IPS-18a (cell line): ENCODE measurements around the gene ANO2.

ENCODE experiments used
- H3K27ac ChIP-seq: one replicate; pipeline ENCODE4 v1.5.1; 2013; ENCODE audit warnings: low read length
- H3K27me3 ChIP-seq: one replicate; pipeline ENCODE4 v1.6.1; 2013; ENCODE audit warnings: mild to moderate bottlenecking, low read length; ENCODE audit not compliant: control insufficient read depth, insufficient read depth
- H3K36me3 ChIP-seq: one replicate; pipeline ENCODE4 v1.6.1; 2013; ENCODE audit warnings: low read depth, low read length; ENCODE audit not compliant: control insufficient read depth
- H3K4me1 ChIP-seq: one replicate; pipeline ENCODE4 v1.6.1; 2013; ENCODE audit warnings: low read depth, low read length; ENCODE audit not compliant: control insufficient read depth
- H3K4me3 ChIP-seq: one replicate; pipeline ENCODE4 v1.5.1; 2013; ENCODE audit warnings: low read length
- H3K9ac ChIP-seq: one replicate; pipeline ENCODE4 v1.6.1; 2013; ENCODE audit warnings: mild to moderate bottlenecking, low read length, moderate library complexity
- H3K9me3 ChIP-seq: one replicate; pipeline ENCODE4 v1.6.1; 2013; ENCODE audit warnings: low read depth, low read length; ENCODE audit not compliant: control insufficient read depth

ANO2 gene

DNA sequence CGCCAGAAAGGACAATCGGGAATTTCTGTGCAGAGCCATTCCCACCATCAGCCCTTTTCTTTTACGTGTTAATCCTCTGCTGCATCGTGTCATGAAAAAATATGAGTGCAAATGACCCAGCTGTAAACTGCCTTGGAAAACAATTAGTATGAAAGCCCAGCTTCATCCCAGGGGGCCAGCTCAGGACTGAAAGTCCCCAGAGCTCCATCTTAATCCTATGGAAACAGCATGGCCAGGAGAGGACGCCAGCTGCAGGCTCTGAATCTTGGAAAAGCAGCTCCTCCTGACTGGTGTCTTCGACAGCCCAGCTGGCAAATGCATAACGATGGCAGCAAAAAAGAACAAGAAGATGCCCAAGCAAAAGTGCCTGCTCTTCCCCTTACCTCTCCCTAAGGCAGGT is 321.6 kb downstream of the ANO2 start:
- Histone ChIP-seq H3K27me3 (no peaks in the 10 kb centered on the region), H3K9ac (no peak overlapping the region)

DNA sequence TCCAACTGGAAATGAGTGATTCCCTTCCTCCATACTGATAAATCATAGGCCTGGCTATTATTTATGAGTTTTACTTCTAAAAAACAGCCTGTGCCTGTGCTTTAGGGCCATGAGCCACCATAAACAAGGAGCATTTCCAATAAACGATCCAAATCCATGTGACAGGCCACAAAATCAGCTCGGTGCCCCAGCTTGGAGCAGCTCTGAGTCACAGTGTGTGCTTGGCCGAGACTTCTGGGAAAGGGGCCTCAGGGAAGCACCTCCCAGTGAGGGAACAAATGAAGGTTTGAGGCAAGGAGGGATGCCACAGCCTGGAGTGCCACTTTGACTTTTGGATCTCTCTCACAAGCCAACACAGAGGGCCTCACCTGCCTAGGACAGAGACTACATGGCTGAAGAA is 322.8 kb downstream of the ANO2 start:
- Histone ChIP-seq H3K4me3 (no peak overlapping the region), H3K9ac (no peak overlapping the region), H3K36me3 (no peaks in the 10 kb centered on the region), H3K9me3 (no peaks in the 10 kb centered on the region), H3K4me1 (no peaks in the 10 kb centered on the region), H3K27me3 (no peaks in the 10 kb centered on the region), H3K27ac (no peak overlapping the region)

More for the DNA sequence above, 321.6 kb downstream of the ANO2 start:
- no peaks in the 10 kb centered on the region for H3K9me3 ChIP-seq
- H3K4me1 ChIP-seq, result no peaks in the 10 kb centered on the region
- no peaks in the 10 kb centered on the region for H3K36me3 ChIP-seq
- no peak overlapping the region for H3K4me3 ChIP-seq
- H3K27ac ChIP-seq, result no peak overlapping the region

DNA sequence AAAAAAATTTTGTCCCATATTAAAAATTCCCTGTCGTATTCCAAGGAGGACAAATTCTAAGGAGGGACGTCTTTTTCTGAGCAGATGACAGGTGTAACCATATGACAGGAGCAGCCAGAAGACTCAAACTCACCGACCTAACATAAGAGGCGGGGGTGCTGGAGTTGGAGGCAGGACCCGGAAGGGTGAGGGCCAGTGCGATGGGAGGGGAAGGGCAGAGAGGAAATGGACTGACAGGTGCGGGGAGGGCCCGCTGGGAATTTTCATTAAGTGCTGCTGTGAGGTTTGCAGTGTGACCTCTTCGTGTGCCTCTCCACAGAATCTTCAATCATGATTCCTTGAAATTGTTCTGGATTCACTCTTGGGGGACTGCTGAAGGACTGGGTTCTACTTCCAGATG is 323.7 kb downstream of the ANO2 start:
- Histone ChIP-seq H3K9ac (no peak overlapping the region), H3K4me3 (no peak overlapping the region), H3K36me3 (no peaks in the 10 kb centered on the region), H3K4me1 (no peaks in the 10 kb centered on the region), H3K9me3 (no peaks in the 10 kb centered on the region), H3K27ac (no peak overlapping the region), H3K27me3 (no peaks in the 10 kb centered on the region)

DNA sequence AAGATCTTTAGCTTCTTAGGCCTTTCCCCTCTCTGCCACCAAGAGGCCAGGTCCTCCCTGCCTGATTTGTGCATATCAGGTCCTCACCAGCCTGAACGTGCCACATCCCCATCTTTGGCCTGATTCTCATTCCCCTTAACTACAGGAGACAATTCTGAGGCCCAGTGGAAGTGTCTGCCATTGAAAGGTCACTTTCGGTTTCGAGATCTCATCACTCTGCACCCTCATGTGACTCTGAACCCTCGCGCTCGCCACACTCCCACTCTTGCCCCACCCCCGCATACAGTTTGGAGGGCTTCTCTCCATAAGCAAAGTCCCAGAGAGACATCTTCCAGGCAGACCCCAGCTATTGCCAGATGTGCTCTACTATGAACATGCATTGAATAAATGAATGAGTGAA is 324.2 kb downstream of the ANO2 start:
- Histone ChIP-seq H3K4me3 (no peak overlapping the region), H3K27me3 (no peaks in the 10 kb centered on the region), H3K9me3 (no peaks in the 10 kb centered on the region), H3K36me3 (no peaks in the 10 kb centered on the region), H3K9ac (no peak overlapping the region), H3K27ac (no peak overlapping the region), H3K4me1 (no peaks in the 10 kb centered on the region)

DNA sequence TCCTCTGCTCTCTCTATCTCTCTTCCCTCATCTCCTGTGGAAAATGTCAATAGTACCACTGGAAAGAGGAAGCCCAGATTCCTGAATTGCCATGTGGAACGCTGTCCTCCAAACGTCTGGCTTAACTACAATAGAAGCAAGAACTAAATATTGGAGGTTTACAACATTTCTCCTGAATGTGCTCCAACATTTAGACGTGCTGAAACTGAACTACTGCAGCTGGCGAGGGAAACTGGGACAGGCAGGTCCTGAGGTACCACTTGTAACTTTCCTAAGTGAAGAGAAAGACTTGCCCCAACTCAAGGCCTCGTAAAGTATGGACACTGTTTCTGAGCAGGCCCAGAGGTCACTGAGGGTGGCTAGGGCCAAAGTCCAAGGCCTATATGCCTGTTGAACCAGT is 325.4 kb downstream of the ANO2 start:
- no peaks in the 10 kb centered on the region for H3K27me3 ChIP-seq
- no peak overlapping the region for H3K9ac ChIP-seq
- no peaks in the 10 kb centered on the region for H3K4me1 ChIP-seq
- no peaks in the 10 kb centered on the region for H3K36me3 ChIP-seq
- H3K4me3 ChIP-seq, result no peak overlapping the region
- no peak overlapping the region for H3K27ac ChIP-seq
- H3K9me3 ChIP-seq, result no peaks in the 10 kb centered on the region

DNA sequence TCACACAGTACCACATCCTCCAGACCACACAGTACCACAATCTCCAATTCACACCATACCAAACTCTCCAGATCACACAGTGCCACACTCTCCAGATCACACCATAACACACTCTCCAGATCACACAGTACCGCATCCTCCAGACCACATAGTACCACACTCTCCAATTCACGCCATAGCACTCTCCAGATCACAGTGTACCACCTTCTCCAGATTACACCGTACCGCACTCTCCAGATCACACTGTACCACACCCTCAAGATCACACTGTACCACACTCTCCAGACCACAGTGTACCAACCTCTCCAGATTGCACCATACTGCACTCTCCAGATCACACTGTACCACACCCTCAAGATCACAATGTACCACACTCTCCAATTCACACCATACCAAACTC is 328.2 kb downstream of the ANO2 start:
- Histone ChIP-seq H3K36me3 (no peaks in the 10 kb centered on the region), H3K4me3 (no peak overlapping the region), H3K27me3 (no peaks in the 10 kb centered on the region), H3K9me3 (no peaks in the 10 kb centered on the region), H3K4me1 (no peaks in the 10 kb centered on the region), H3K27ac (no peak overlapping the region), H3K9ac (no peak overlapping the region)

DNA sequence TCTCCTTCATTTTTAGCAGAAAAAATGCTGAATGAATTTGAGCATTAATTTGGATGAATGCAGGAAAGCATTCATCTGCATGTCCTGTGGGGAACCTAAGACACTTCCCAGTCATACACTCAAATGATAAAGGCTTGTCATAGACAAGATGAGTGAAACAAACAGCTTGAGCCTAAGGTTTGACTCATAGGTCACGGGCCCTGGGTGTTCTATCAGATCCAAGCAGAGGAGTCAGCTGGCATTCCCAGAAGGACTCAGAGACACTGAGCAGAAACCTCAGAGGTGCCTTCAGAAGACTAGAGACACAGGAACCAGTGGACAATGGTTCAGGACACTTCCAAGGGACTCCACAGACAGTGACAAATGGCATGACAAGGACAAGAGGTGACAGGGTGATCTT is 329.3 kb downstream of the ANO2 start:
- no peaks in the 10 kb centered on the region for H3K36me3 ChIP-seq
- no peak overlapping the region for H3K9ac ChIP-seq
- H3K4me1 ChIP-seq, result no peaks in the 10 kb centered on the region
- no peak overlapping the region for H3K4me3 ChIP-seq
- H3K27me3 ChIP-seq, result no peaks in the 10 kb centered on the region
- no peaks in the 10 kb centered on the region for H3K9me3 ChIP-seq
- no peak overlapping the region for H3K27ac ChIP-seq

DNA sequence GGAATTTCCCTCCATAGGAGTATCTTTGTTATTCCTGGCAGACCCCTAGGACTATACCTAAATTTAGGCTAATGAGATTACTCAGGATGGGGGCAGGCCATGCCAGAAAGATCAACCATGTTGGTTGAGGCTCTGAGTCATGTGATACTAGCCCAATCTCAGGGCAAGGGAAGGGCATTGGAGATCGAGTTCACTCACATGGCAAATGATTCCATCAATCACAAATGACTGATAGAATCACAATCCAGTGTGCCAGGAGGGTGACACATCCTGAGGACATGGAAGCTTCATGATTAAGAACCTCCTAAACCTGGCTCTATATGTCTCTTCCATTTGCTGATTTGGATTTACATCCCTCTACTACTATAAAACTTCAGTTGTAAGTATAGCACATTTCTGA is 330.8 kb downstream of the ANO2 start:
- Histone ChIP-seq H3K4me3 (no peak overlapping the region), H3K27me3 (no peaks in the 10 kb centered on the region), H3K9me3 (no peaks in the 10 kb centered on the region), H3K4me1 (no peaks in the 10 kb centered on the region), H3K27ac (no peak overlapping the region), H3K36me3 (no peaks in the 10 kb centered on the region), H3K9ac (no peak overlapping the region)

DNA sequence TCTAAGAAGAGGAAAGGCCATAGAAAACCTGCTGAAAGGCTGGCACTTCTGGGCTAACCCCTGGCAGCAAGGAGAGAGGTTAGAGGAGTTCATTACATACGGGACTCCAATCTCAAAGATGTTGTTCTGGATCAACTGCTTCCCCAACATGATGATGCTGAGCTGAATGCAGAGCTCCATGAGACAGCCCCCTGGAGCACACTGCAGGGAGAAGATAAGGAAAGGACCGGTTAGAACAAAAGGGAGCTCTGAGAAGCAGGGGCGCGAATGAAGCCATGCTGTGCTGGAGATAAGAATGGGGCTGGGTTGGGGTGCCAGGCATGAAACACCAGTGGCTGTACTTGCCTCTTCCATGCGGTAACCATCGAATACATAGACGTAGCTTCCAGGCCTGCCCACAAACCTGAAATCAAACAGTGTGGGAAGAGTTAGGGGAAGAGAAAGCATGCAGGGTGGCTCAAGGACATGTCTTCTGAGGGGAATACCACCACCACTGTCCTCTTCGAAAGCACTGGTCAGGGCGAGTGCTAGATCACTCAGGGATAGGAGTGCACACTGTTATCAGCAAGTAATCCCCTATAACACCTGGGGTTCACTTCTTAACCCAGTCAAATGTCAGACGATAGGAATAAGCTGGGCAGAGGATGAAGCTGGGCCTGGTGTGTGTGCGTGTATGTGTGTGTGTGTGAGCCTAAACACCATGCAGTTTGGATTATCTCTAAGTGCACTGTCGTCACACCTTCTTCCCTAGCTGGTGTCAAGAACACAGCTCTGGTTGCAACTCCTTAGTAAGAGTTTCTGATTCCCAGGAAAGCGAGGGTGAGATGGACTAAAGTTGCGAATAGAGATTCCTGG is 332.3 kb downstream of the ANO2 start:
- Histone ChIP-seq H3K9me3 (no peaks in the 10 kb centered on the region), H3K36me3 (no peaks in the 10 kb centered on the region), H3K9ac (no peak overlapping the region), H3K27me3 (no peaks in the 10 kb centered on the region), H3K4me1 (peaks cover 2% of the 10 kb centered on the region), H3K27ac (no peak overlapping the region), H3K4me3 (no peak overlapping the region)

DNA sequence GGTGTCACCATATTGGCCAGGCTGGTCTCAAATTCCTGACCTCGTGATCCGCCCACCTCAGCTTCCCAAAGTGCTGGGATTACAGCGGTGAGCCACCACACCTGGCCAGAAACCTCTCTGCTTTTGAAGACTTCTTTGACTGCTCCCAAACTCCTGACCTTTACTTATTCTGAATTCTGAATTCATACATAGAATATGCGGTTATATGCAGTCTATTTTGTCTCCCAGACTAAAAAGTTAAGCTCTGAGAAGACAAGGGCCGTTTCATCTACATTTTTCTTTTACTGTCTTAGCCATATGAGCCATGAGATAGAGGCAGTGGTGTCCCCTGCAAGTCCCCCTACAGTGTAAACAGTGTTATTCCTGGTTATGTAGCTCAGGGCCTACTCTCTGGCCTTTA is 333.9 kb downstream of the ANO2 start:
- Histone ChIP-seq H3K9me3 (no peaks in the 10 kb centered on the region), H3K27me3 (no peaks in the 10 kb centered on the region), H3K36me3 (no peaks in the 10 kb centered on the region)

DNA sequence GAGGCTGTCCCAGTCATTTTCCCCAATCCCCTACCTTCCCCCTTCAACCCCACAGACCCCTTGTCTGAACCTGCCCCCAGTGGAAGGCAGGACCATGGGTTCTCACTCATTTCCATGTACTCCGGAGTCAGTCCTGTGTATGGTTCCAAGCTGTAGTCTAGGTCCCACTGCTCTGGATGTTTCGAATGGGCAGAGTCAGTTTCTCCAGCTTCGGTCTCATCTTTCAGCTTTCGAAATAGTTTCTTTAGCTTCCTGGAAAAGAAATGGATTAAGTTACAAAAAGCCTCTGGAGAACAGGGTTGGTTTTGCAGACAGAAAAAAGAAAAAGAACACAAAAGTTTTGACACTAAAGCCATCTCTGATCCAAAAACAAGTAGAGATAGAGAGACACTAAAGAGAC is 345.7 kb downstream of the ANO2 start:
- no peaks in the 10 kb centered on the region for H3K27me3 ChIP-seq
- no peak overlapping the region for H3K4me3 ChIP-seq
- H3K9ac ChIP-seq, result no peak overlapping the region
- no peaks in the 10 kb centered on the region for H3K36me3 ChIP-seq
- no peaks in the 10 kb centered on the region for H3K4me1 ChIP-seq
- no peaks in the 10 kb centered on the region for H3K9me3 ChIP-seq
- no peak overlapping the region for H3K27ac ChIP-seq

More for the DNA sequence above, 333.9 kb downstream of the ANO2 start:
- Histone ChIP-seq H3K27ac (no peak overlapping the region), H3K4me3 (no peak overlapping the region), H3K9ac (no peak overlapping the region), H3K4me1 (peaks cover 2% of the 10 kb centered on the region)

DNA sequence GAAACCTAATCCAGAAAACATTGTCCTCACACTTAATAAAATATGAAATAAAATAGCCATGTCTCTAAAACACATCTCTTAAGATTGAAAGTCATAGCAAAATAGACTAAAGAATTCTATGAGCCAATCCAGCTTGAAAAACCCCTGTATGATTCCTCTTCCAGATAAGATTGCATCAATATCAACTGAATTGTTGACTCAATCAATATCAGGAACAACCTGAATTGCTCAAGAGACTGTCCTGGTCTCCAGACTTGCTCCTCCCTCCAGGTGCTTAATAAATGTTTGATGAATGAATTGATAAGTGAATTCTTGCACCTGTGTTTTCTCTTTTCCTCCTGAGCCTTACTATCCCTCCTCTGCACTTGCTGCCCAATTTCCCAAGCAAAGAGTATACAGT is 351.1 kb downstream of the ANO2 start:
- Histone ChIP-seq H3K9me3 (no peaks in the 10 kb centered on the region), H3K9ac (no peak overlapping the region), H3K4me1 (peaks cover 5% of the 10 kb centered on the region), H3K27ac (no peak overlapping the region), H3K27me3 (no peaks in the 10 kb centered on the region), H3K36me3 (no peaks in the 10 kb centered on the region), H3K4me3 (no peak overlapping the region)
